GM21576 (cell line): ENCODE measurements around the gene CLDN9.
"Not testable (repeated sequence)": the region's sequence is repeated elsewhere in the genome, so short reads cannot be mapped to it uniquely, and the experiment has no call there.

Experiments
- ATAC-seq: cut with Tn5 transposase; IDR thresholded peaks from one replicate; pipeline ENCODE4 v1.9.1; 2021; ENCODE audit warnings: mild to moderate bottlenecking, moderate library complexity; ENCODE audit not compliant: unreplicated experiment

CLDN9 gene

GRCh38 chr16:3030222-3031212, 17.8 kb downstream of the CLDN9 start:
- no peak for ATAC-seq

GRCh38 chr16:3032624-3033023, 19.9 kb downstream of the CLDN9 start:
- ATAC-seq = no peak

GRCh38 chr16:3035289-3035971, 22.7 kb downstream of the CLDN9 start:
- ATAC-seq = no peak

GRCh38 chr16:3035972-3036725, 23.4 kb downstream of the CLDN9 start:
- ATAC-seq = no peak

GRCh38 chr16:3036726-3037315, 24.1 kb downstream of the CLDN9 start, which contains the start of gene BICDL2:
Gene BICDL2 (minus strand): TSS chr16:3036944. CDS start chr16:3035496, 1,448 bp downstream.
- ATAC-seq = no peak

GRCh38 chr16:3038256-3038655, 25.5 kb downstream of the CLDN9 start:
- no peak for ATAC-seq

- ATAC-seq = no peak
These were observed 26.2 kb downstream of the CLDN9 start for GRCh38 chr16:3038896-3039295.

GRCh38 chr16:3042376-3042775, 29.7 kb downstream of the CLDN9 start:
- ATAC-seq = no peak

- ATAC-seq = no peak
These were observed 32.0 kb downstream of the CLDN9 start for GRCh38 chr16:3044708-3045107.

GRCh38 chr16:3045758-3046640, 33.3 kb downstream of the CLDN9 start, which contains the start of gene MMP25:
Gene MMP25 (plus strand): TSS chr16:3046561. CDS start chr16:3046918, 357 bp downstream.
- no peak for ATAC-seq

- ATAC-seq = no peak
These were observed 34.1 kb downstream of the CLDN9 start for GRCh38 chr16:3046641-3047386.

- no peak for ATAC-seq
These were observed 34.6 kb downstream of the CLDN9 start for GRCh38 chr16:3047387-3047720.

- no peak for ATAC-seq
These were observed 37.3 kb downstream of the CLDN9 start for GRCh38 chr16:3049921-3050481.

GRCh38 chr16:3050487-3050886, 37.8 kb downstream of the CLDN9 start:
- ATAC-seq = no peak

GRCh38 chr16:3051009-3051408, 38.3 kb downstream of the CLDN9 start:
- no peak for ATAC-seq

- ATAC-seq = no peak
These were observed 38.8 kb downstream of the CLDN9 start for GRCh38 chr16:3051494-3051893.

- ATAC-seq = not testable (repeated sequence)
These were observed 40.0 kb downstream of the CLDN9 start for GRCh38 chr16:3052571-3053329.

- not testable (repeated sequence) for ATAC-seq
These were observed 40.6 kb downstream of the CLDN9 start for GRCh38 chr16:3053330-3053710.
